KMS-11 (cell line): ENCODE results near the gene C10orf95.

ENCODE experiments used
- H2AFZ ChIP-seq: fragments of 200-600 bp; sonication (generic); 2 replicates; pipeline ENCODE4 v1.6.1; 2016; ENCODE audit warnings: antibody characterized with exemption, mixed run types, low read depth
- H3K27ac ChIP-seq: fragments of 200-600 bp; sonication (generic); 2 replicates; pipeline ENCODE4 v1.6.1; 2016; ENCODE audit warnings: mild to moderate bottlenecking, mixed run types
- H3K27me3 ChIP-seq: fragments of 200-600 bp; sonication (generic); 2 replicates; pipeline ENCODE4 v1.6.1; 2017; ENCODE audit warnings: mild to moderate bottlenecking, low read depth, mixed run types, moderate library complexity; ENCODE audit not compliant: insufficient read depth
- H3K36me3 ChIP-seq: fragments of 200-600 bp; sonication (generic); 2 replicates; pipeline ENCODE4 v1.6.1; 2017; ENCODE audit warnings: mild to moderate bottlenecking, mixed run types; ENCODE audit not compliant: insufficient read depth
- H3K4me1 ChIP-seq: fragments of 200-600 bp; sonication (generic); 2 replicates; pipeline ENCODE4 v1.6.1; 2016; ENCODE audit warnings: mild to moderate bottlenecking, low read depth, mixed run types; ENCODE audit not compliant: poor library complexity, severe bottlenecking
- H3K4me2 ChIP-seq: fragments of 200-600 bp; sonication (generic); 2 replicates; pipeline ENCODE4 v1.7.0; 2016; ENCODE audit warnings: mild to moderate bottlenecking, mixed run types
- H3K4me3 ChIP-seq: fragments of 200-600 bp; sonication (generic); IDR thresholded peaks from 2 replicates; pipeline ENCODE4 v1.6.1; 2017; ENCODE audit warnings: low read depth, low read length, mixed read lengths; ENCODE audit not compliant: insufficient read depth
- H3K79me2 ChIP-seq: fragments of 200-600 bp; sonication (generic); 2 replicates; pipeline ENCODE4 v1.6.1; 2016; ENCODE audit warnings: low read depth, mixed run types; ENCODE audit not compliant: insufficient read depth
- H3K9ac ChIP-seq: fragments of 200-600 bp; sonication (generic); 2 replicates; pipeline ENCODE4 v1.6.1; 2016; ENCODE audit warnings: mild to moderate bottlenecking, mixed run types
- H4K20me1 ChIP-seq: fragments of 200-600 bp; sonication (generic); 2 replicates; pipeline ENCODE4 v1.6.1; 2016; ENCODE audit warnings: mild to moderate bottlenecking, mixed run types; ENCODE audit not compliant: insufficient read depth
- CTCF ChIP-seq: fragments of 200-600 bp; sonication (generic); conservative IDR thresholded peaks from 2 replicates; pipeline ENCODE4 v1.6.1; 2017; ENCODE audit warnings: low read depth, mild to moderate bottlenecking, antibody characterized with exemption, low read length, moderate library complexity, mixed read lengths

The C10orf95 gene

GRCh38 chr10:102444851-102445250, 6.5 kb downstream of the C10orf95 start:
- Histone ChIP-seq H3K9ac (no peak overlapping the region), H3K4me3 (no peak overlapping the region), H3K4me1 (peaks cover 4% of the 10 kb centered on the region), H2AFZ (no peak overlapping the region), H3K79me2 (no peaks in the 10 kb centered on the region), H3K4me2 (no peak overlapping the region), H3K27ac (no peak overlapping the region), H3K36me3 (no peaks in the 10 kb centered on the region), H4K20me1 (no peaks in the 10 kb centered on the region), H3K27me3 (no peaks in the 10 kb centered on the region; the same call in 1 of the 2 replicates)
- no peak for TF ChIP-seq CTCF

GRCh38 chr10:102438374-102438773, 13.0 kb downstream of the C10orf95 start:
- Histone ChIP-seq H3K4me2 (no peak overlapping the region), H4K20me1 (no peaks in the 10 kb centered on the region), H3K27me3 (peaks cover 12% of the 10 kb centered on the region; the same call in 1 of the 2 replicates), H3K27ac (no peak overlapping the region), H3K4me3 (no peak overlapping the region), H3K79me2 (no peaks in the 10 kb centered on the region), H2AFZ (no peak overlapping the region), H3K4me1 (no peaks in the 10 kb centered on the region), H3K36me3 (no peaks in the 10 kb centered on the region), H3K9ac (no peak overlapping the region)
- TF ChIP-seq CTCF, result no peak

GRCh38 chr10:102437515-102437914, 13.8 kb downstream of the C10orf95 start:
- Histone ChIP-seq H4K20me1 (no peaks in the 10 kb centered on the region), H3K36me3 (no peaks in the 10 kb centered on the region), H3K27me3 (peaks cover 12% of the 10 kb centered on the region; the same call in 1 of the 2 replicates), H3K79me2 (no peaks in the 10 kb centered on the region), H2AFZ (no peak overlapping the region), H3K4me3 (no peak overlapping the region), H3K27ac (no peak overlapping the region), H3K4me1 (peaks cover 5% of the 10 kb centered on the region), H3K4me2 (no peak overlapping the region), H3K9ac (no peak overlapping the region)
- no peak for TF ChIP-seq CTCF

- H4K20me1 ChIP-seq, result no peaks in the 10 kb centered on the region
- peaks cover 12% of the 10 kb centered on the region; the same call in 1 of the 2 replicates for H3K27me3 ChIP-seq
- peaks cover 9% of the 10 kb centered on the region for H3K4me1 ChIP-seq
- H3K4me3 ChIP-seq, result no peak overlapping the region
- no peak overlapping the region for H3K4me2 ChIP-seq
- no peak overlapping the region for H3K9ac ChIP-seq
- H3K27ac ChIP-seq, result no peak overlapping the region
- TF ChIP-seq CTCF, result no peak
- H2AFZ ChIP-seq, result no peak overlapping the region
- no peaks in the 10 kb centered on the region; the same call in 1 of the 2 replicates for H3K79me2 ChIP-seq
- H3K36me3 ChIP-seq, result no peaks in the 10 kb centered on the region
Measured at GRCh38 chr10:102436312-102436711, 15.0 kb downstream of the C10orf95 start.
